Endothelial cell of umbilical vein (primary cell): ENCODE data around the gene TPM2. TPM values are rescaled to one million over a fixed set of nuclear protein-coding genes. Genes with fewer than 3 reads are reported as not detected.

Source experiments
- BruUV-seq: library from RNA; stranded (reverse); fragments of 400-500 nt; replicated peaks from 2 replicates; lab custom pipeline; 2021; lab: Mats Ljungman, UMichigan
- CTCF ChIA-PET: fragments of 300-600, 350-600 bp; sonication (Branson Sonifier 250); formaldehyde crosslinking; loops from one replicate; lab custom pipeline; 2021; ENCODE audit warnings: antibody characterized with exemption, inconsistent platforms; lab: Charles Lee
- POLR2A ChIA-PET: fragments of 300-600, 350-600 bp; sonication (Branson Sonifier 250); formaldehyde crosslinking; loops from one replicate; lab custom pipeline; 2021; ENCODE audit warnings: antibody characterized with exemption, inconsistent platforms; lab: Charles Lee
- DNase-seq: peaks from one replicate; pipeline ENCODE4 v3.0.0-alpha.2; 2011; ENCODE audit warnings: low read depth, low spot score
- FAIRE-seq: peaks from 2 replicates; lab custom pipeline; 2011; peaks lifted over from hg19 to GRCh38; lab: Jason Lieb, UNC
- H2AFZ ChIP-seq: 2 replicates; pipeline ENCODE4 v1.6.0; 2012; ENCODE audit warnings: low read depth, low read length, control low read depth, inconsistent platforms
- H3K27ac ChIP-seq: 2 replicates; pipeline ENCODE4 v1.5.1; 2011; ENCODE audit warnings: low read depth, mild to moderate bottlenecking, control low read depth, low read length, moderate library complexity; ENCODE audit not compliant: insufficient read depth
- H3K27me3 ChIP-seq, 2 experiments: 2 replicates each; pipeline versions ENCODE4 v1.6.0 to v1.6.1; 2011; ENCODE audit warnings: low read length in 2 of 2, mixed read lengths in 1 of 2; ENCODE audit not compliant: control insufficient read depth in 2 of 2, insufficient read depth in 2 of 2
- H3K36me3 ChIP-seq, 2 experiments: 2 replicates in 1 of 2; 3 replicates in 1 of 2; pipeline ENCODE4 v1.5.1; 2011; ENCODE audit warnings: low read length in 2 of 2, mild to moderate bottlenecking in 1 of 2, moderate library complexity in 1 of 2; ENCODE audit not compliant: control insufficient read depth in 2 of 2, insufficient read depth in 2 of 2; ENCODE audit errors: extremely low read depth in 1 of 2
- H3K4me1 ChIP-seq: 3 replicates; pipeline ENCODE4 v1.5.1; 2011; ENCODE audit warnings: mild to moderate bottlenecking, low read length; ENCODE audit not compliant: control insufficient read depth, insufficient read depth; ENCODE audit errors: extremely low read depth
- H3K4me2 ChIP-seq: 2 replicates; pipeline ENCODE4 v1.6.1; 2011; ENCODE audit warnings: low read length, control low read depth, mixed read lengths; ENCODE audit not compliant: insufficient read depth
- H3K4me3 ChIP-seq, 3 experiments: fragments of 200-600 bp in 1 of 3; sonication (generic), shearing (Covaris generic) in 1 of 3; replicated peaks in 1 of 3; 2 replicates each; pipeline ENCODE4 v1.5.1; 2011 to 2016; ENCODE audit warnings: control low read depth in 3 of 3, low read length in 3 of 3, mild to moderate bottlenecking in 2 of 3, inconsistent platforms in 1 of 3, low read depth in 1 of 3, moderate library complexity in 1 of 3; ENCODE audit not compliant: insufficient read depth in 1 of 3
- H3K79me2 ChIP-seq: 2 replicates; pipeline ENCODE4 v1.6.0; 2012; ENCODE audit warnings: low read length, inconsistent platforms; ENCODE audit not compliant: control insufficient read depth, insufficient read depth
- H3K9ac ChIP-seq: replicated peaks from 2 replicates; pipeline ENCODE3; 2011; ENCODE audit warnings: low read length, control low read depth; ENCODE audit not compliant: insufficient read depth; ENCODE audit errors: extremely low read depth
- H3K9me1 ChIP-seq: replicated peaks from 3 replicates; pipeline ENCODE4 v1.6.0; 2011; ENCODE audit warnings: mild to moderate bottlenecking, low read length; ENCODE audit not compliant: control insufficient read depth, insufficient read depth; ENCODE audit errors: extremely low read depth
- H3K9me3 ChIP-seq: replicated peaks from 2 replicates; pipeline ENCODE4 v1.5.1; 2012; ENCODE audit warnings: low read length, inconsistent platforms; ENCODE audit not compliant: control insufficient read depth, insufficient read depth
- H4K20me1 ChIP-seq: replicated peaks from 2 replicates; pipeline ENCODE3; 2011; ENCODE audit warnings: mild to moderate bottlenecking, low read length; ENCODE audit not compliant: control insufficient read depth, insufficient read depth; ENCODE audit errors: extremely low read depth
- EZH2 ChIP-seq: IDR thresholded peaks from 2 replicates; pipeline ENCODE4 v1.6.1; 2012; ENCODE audit warnings: borderline replicate concordance, low read depth, mild to moderate bottlenecking, moderate library complexity, low read length, inconsistent platforms; ENCODE audit not compliant: severe bottlenecking
- FOS ChIP-seq: IDR thresholded peaks from 2 replicates; pipeline ENCODE4 v1.6.1; 2011; ENCODE audit warnings: mild to moderate bottlenecking, low read length, moderate library complexity, borderline replicate concordance; ENCODE audit not compliant: insufficient read depth
- GATA2 ChIP-seq: IDR thresholded peaks from 2 replicates; pipeline ENCODE4 v1.7.0; 2011; ENCODE audit warnings: low read depth, mild to moderate bottlenecking, moderate library complexity, mixed read lengths, low read length; ENCODE audit not compliant: insufficient read length, insufficient read depth
- JUN ChIP-seq: IDR thresholded peaks from 2 replicates; pipeline ENCODE4 v1.6.1; 2011; ENCODE audit warnings: borderline replicate concordance, low read depth; ENCODE audit not compliant: insufficient read length, insufficient read depth
- MYC ChIP-seq: IDR thresholded peaks from one replicate; pipeline ENCODE4 v1.6.1; 2011; ENCODE audit warnings: mild to moderate bottlenecking, low read depth, low read length
- POLR2A ChIP-seq: IDR thresholded peaks from 2 replicates; pipeline ENCODE4 v1.6.1; 2012; ENCODE audit warnings: low read depth, mild to moderate bottlenecking, control low read depth, low read length
- POLR2AphosphoS5 ChIP-seq: IDR thresholded peaks from 2 replicates; pipeline ENCODE4 v1.6.1; 2012; ENCODE audit warnings: low read depth, mild to moderate bottlenecking, control low read depth, low read length, moderate library complexity; ENCODE audit not compliant: insufficient read depth
- dilution Hi-C: fragments of 300-500 bp; cut with MboI; formaldehyde crosslinking; loops from one replicate; pipeline ENCODE4 v1.15.0; 2019; ENCODE audit warnings: low sequenced_read_pairs; ENCODE audit not compliant: extremely low pct_ligation_motif_present
- intact Hi-C: fragments of 100-400 bp; cut with micrococcal nuclease; formaldehyde crosslinking; loops from one replicate; pipeline ENCODE4 v1.10.0; 2022
- polyA plus RNA-seq, 4 experiments: library from polyadenylated mRNA; depleted of rRNA in 3 of 4; stranded (reverse) in 3 of 4; unstranded in 1 of 4; fragments of >200 nt; gene quantifications; 2 replicates each; pipeline versions ENCODE4 v1.2.1 to v1.2.3, GENCODE V29; 2011 to 2012; ENCODE audit warnings: missing spikeins in 1 of 4
- total RNA-seq: library from RNA; stranded (reverse); gene quantifications from 2 replicates; pipeline ENCODE4 v1.2.3, GENCODE V29; 2021
- TF ChIP-seq, protein P1 (sequence below): IDR thresholded peaks from 2 replicates; pipeline ENCODE4 v1.6.1; 2011; ENCODE audit not compliant: insufficient read depth, insufficient read length
- TF ChIP-seq, protein P2 (sequence below), 2 donors: IDR thresholded peaks; 1 replicate in 1 of 2; 2 replicates in 1 of 2; pipeline ENCODE4 v1.5.1; 2011; ENCODE audit warnings: low read length in 2 of 2, mild to moderate bottlenecking in 2 of 2, moderate library complexity in 2 of 2, control low read depth in 1 of 2, inconsistent platforms in 1 of 2, low read depth in 1 of 2; ENCODE audit not compliant: insufficient read depth in 1 of 2; ENCODE audit errors: extremely low read depth in 1 of 2

Gene TPM2
- total and polyA plus RNA-seq, 2 donors (not counting 3 experiments of a cell fraction or from before 2014, with no cell fraction given), result 144 to 279 TPM

DNA sequence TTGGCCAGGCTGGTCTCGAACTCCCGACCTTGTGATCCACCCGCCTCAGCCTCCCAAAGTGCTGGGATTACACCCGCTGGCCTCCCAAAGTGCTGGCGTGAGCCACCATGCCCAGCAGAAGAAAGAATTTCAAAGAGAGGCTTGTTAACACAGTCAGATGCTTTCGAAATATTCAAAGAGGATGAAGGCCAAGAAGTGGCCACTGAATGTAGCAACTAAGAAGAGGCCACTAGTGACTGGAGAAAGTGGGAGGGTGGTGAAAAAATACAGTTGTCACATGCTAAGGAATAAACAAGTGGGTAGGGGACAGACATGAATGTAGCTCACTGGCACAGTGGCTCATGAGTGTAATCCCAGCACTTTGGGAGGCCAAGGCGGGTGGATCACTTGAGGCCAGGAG is 13.0 kb upstream of the TPM2 start:
- CTCF ChIA-PET, result no interaction called here
- no peak overlapping the region for H3K27ac ChIP-seq
- H3K4me1 ChIP-seq, result no peaks in the 10 kb centered on the region
- no peak overlapping the region for H3K9ac ChIP-seq
- intact Hi-C loops (no loop called here), dilution Hi-C loops (no loop called here)
- DNase-seq (no peak), FAIRE-seq (no peak)
- no peaks in the 10 kb centered on the region for H3K9me3 ChIP-seq
- H3K27me3 ChIP-seq, result no peaks in the 10 kb centered on the region
- H3K9me1 ChIP-seq, result no peaks in the 10 kb centered on the region
- no peaks in the 10 kb centered on the region for H4K20me1 ChIP-seq
- POLR2A ChIA-PET, result no interaction called here
- no TSS peak for BruUV-seq
- H3K4me2 ChIP-seq, result no peak overlapping the region
- no peak for TF ChIP-seq JUN
- TF ChIP-seq EZH2, result no peak
- no peak for TF ChIP-seq MYC
- TF ChIP-seq, protein P1, sequence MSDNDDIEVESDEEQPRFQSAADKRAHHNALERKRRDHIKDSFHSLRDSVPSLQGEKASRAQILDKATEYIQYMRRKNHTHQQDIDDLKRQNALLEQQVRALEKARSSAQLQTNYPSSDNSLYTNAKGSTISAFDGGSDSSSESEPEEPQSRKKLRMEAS, result no peak
- no peak for TF ChIP-seq FOS
- TF ChIP-seq POLR2AphosphoS5, result no peak
- TF ChIP-seq, protein P2, sequence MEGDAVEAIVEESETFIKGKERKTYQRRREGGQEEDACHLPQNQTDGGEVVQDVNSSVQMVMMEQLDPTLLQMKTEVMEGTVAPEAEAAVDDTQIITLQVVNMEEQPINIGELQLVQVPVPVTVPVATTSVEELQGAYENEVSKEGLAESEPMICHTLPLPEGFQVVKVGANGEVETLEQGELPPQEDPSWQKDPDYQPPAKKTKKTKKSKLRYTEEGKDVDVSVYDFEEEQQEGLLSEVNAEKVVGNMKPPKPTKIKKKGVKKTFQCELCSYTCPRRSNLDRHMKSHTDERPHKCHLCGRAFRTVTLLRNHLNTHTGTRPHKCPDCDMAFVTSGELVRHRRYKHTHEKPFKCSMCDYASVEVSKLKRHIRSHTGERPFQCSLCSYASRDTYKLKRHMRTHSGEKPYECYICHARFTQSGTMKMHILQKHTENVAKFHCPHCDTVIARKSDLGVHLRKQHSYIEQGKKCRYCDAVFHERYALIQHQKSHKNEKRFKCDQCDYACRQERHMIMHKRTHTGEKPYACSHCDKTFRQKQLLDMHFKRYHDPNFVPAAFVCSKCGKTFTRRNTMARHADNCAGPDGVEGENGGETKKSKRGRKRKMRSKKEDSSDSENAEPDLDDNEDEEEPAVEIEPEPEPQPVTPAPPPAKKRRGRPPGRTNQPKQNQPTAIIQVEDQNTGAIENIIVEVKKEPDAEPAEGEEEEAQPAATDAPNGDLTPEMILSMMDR (IDR thresholded peaks at IDR 0.05; ENCODE audit: extremely low read depth in 1 of 2, insufficient read depth in 1 of 2, low read depth in 1 of 2, low read length in 2 of 2), result no peak
- TF ChIP-seq GATA2, result no peak
- TF ChIP-seq POLR2A, result no peak
- no peaks in the 10 kb centered on the region for H3K79me2 ChIP-seq
- H3K36me3 ChIP-seq, result peaks cover 66 to 95% of the 10 kb centered on the region in 2 experiments
- no peak overlapping the region for H3K4me3 ChIP-seq
- H2AFZ ChIP-seq, result no peak overlapping the region
